CD4-positive, alpha-beta T cell (primary cell): Measurements from ENCODE around the gene UTF1. TPM values are rescaled to one million over a fixed set of nuclear protein-coding genes. Genes with fewer than 3 reads are reported as not detected.

Source experiments
- ATAC-seq: fragments of 200-7000 bp; cut with Tn5 transposase; one replicate; pipeline ENCODE4 v1.10.0; 2022; ENCODE audit warnings: mild to moderate bottlenecking; ENCODE audit not compliant: poor library complexity
- CTCF ChIA-PET: fragments of 350-600 bp; sonication (Branson Sonifier 250); formaldehyde crosslinking; loops from one replicate; lab custom pipeline; 2021; ENCODE audit warnings: antibody characterized with exemption, inconsistent platforms; lab: Charles Lee
- POLR2A ChIA-PET: fragments of 350-600 bp; sonication (Branson Sonifier 250); formaldehyde crosslinking; loops from one replicate; lab custom pipeline; 2021; ENCODE audit warnings: antibody characterized with exemption, inconsistent platforms; lab: Charles Lee
- DNase-seq, 14 experiments: peaks; one replicate each; pipeline ENCODE4 v3.0.0-alpha.2; 2013 to 2020; ENCODE audit warnings: mixed read lengths in 2 of 14
- H3K27ac ChIP-seq, 2 donors: one replicate each; pipeline versions ENCODE4 v1.5.1 to v1.7.0; 2013; ENCODE audit warnings: low read length in 2 of 2, low read depth in 1 of 2, mild to moderate bottlenecking in 1 of 2
- H3K27me3 ChIP-seq, 2 experiments: 1 replicate in 1 of 2; 2 replicates in 1 of 2; pipeline versions ENCODE4 v1.6.1 to v1.7.0; 2013; ENCODE audit warnings: low read length in 2 of 2, control low read depth in 1 of 2, mild to moderate bottlenecking in 1 of 2, moderate library complexity in 1 of 2; ENCODE audit not compliant: insufficient read depth in 2 of 2, control insufficient read depth in 1 of 2
- H3K36me3 ChIP-seq: one replicate; pipeline ENCODE4 v1.6.1; 2013; ENCODE audit warnings: low read length, control low read depth; ENCODE audit not compliant: insufficient read depth
- H3K4me1 ChIP-seq: one replicate; pipeline ENCODE4 v1.6.1; 2013; ENCODE audit warnings: low read length, control low read depth; ENCODE audit not compliant: insufficient read depth
- H3K4me3 ChIP-seq: one replicate; pipeline ENCODE4 v1.5.1; 2013; ENCODE audit warnings: mild to moderate bottlenecking, low read length, moderate library complexity
- H3K9me3 ChIP-seq, 2 experiments: 1 replicate in 1 of 2; 2 replicates in 1 of 2; pipeline versions ENCODE4 v1.6.1 to v1.7.0; 2013; ENCODE audit warnings: low read length in 2 of 2, mild to moderate bottlenecking in 2 of 2, control low read depth in 1 of 2, moderate library complexity in 1 of 2; ENCODE audit not compliant: control insufficient read depth in 1 of 2, insufficient read depth in 1 of 2
- H3K27ac Mint-ChIP-seq: one replicate; pipeline ENCODE4 v1.8.0; 2020; ENCODE audit warnings: mixed read lengths
- H3K27me3 Mint-ChIP-seq: one replicate; pipeline ENCODE4 v1.8.0; 2021; ENCODE audit warnings: mixed read lengths
- H3K36me3 Mint-ChIP-seq: one replicate; pipeline ENCODE4 v1.8.0; 2021; ENCODE audit warnings: low read depth, mixed read lengths
- H3K4me1 Mint-ChIP-seq: one replicate; pipeline ENCODE4 v1.8.0; 2021; ENCODE audit warnings: low read depth, mixed read lengths
- H3K4me3 Mint-ChIP-seq: one replicate; pipeline ENCODE4 v1.8.0; 2020; ENCODE audit warnings: mild to moderate bottlenecking, mixed read lengths
- H3K9me3 Mint-ChIP-seq: one replicate; pipeline ENCODE4 v1.8.0; 2020; ENCODE audit warnings: mixed read lengths
- CTCF ChIP-seq: fragments of 200-600 bp; IDR thresholded peaks from one replicate; pipeline ENCODE4 v1.8.0; 2022; ENCODE audit warnings: antibody characterized with exemption, mild to moderate bottlenecking
- intact Hi-C, 2 experiments: fragments of 100-400 bp; cut with DNase I in 1 of 2; cut with micrococcal nuclease in 1 of 2; formaldehyde crosslinking; loops; one replicate each; pipeline versions ENCODE4 v1.15.1 to v1.9.0; 2023 to 2025; cut with DNase I, micrococcal nuclease
- total RNA-seq, 174 experiments: library from RNA in 2 of 174; stranded (reverse) in 2 of 174; gene quantifications; one replicate each; pipeline ENCODE4 v1.2.3 and lab custom pipeline; 2021 to 2026

The UTF1 gene
- total RNA-seq, 2 experiments from 2014 or later, result not detected

DNA sequence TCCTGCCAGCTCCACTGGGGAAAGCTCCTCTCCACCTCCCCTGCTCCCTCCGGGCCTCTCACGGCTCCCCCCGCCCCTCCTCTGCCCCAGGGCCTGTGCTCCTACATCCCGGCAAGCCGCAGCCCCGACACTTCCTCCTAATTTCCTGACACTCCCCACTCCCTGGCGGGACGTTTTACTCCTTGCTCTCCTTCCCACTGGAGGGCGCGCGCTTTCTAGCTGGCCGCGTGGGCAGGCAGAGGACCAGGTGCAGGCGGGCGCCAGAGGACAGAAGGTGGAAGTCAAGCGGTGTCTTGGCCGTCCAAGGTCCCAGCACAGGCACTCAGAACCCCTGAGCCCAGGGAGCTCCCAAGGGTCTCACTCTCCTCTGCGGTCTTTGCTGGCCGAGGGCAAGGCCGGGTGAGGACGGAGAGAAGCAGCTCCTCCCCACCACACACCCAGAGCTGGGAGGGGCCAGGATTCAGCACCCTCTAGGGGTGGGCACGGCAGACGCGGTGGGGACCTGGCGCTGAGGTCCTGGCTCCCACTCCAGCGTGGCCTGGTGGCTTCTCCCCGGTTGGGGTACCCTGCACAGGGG, 27.6 kb downstream of the UTF1 start:
- no peaks in the 10 kb centered on the region for H3K9me3 ChIP-seq
- ATAC-seq (no peak), DNase-seq (peak in 3 of 14 experiments; percentile 56 to 59 (median 57))
- Mint-ChIP-seq H3K27me3 (peaks cover 5% of the 10 kb centered on the region), H3K27ac (peak overlapping the region; percentile 99), H3K9me3 (no peaks in the 10 kb centered on the region), H3K4me1 (peaks cover 47% of the 10 kb centered on the region), H3K4me3 (peak overlapping the region; percentile 30), H3K36me3 (peaks cover 7% of the 10 kb centered on the region)
- ChIA-PET CTCF (interaction anchor here (1.5 to 2.8 kb wide), 4 partner anchors 18 to 72 kb away, joined by 4 to 20 read pairs (median 11); partner anchors contain the start of gene ADAM8), POLR2A (interaction anchor here (1.0 to 2.7 kb wide), 4 partner anchors 19 to 50 kb away, joined by 3 to 20 read pairs (median 4); partner anchors contain the start of gene ADAM8)
- no peak overlapping the region for H3K4me3 ChIP-seq
- H3K27me3 ChIP-seq, result no peaks in the 10 kb centered on the region
- peaks cover 54% of the 10 kb centered on the region for H3K4me1 ChIP-seq
- peak; percentile 28 for TF ChIP-seq CTCF
- peak overlapping the region; percentile 21 to 87 for H3K27ac ChIP-seq
- H3K36me3 ChIP-seq, result peaks cover under 1% of the 10 kb centered on the region
- intact Hi-C loops, result loop anchor here in 1 of 2 experiments (5.0 kb wide), 1 partner anchor 50 kb away; the partner anchor contains the start of genes TUBGCP2 and ZNF511

DNA sequence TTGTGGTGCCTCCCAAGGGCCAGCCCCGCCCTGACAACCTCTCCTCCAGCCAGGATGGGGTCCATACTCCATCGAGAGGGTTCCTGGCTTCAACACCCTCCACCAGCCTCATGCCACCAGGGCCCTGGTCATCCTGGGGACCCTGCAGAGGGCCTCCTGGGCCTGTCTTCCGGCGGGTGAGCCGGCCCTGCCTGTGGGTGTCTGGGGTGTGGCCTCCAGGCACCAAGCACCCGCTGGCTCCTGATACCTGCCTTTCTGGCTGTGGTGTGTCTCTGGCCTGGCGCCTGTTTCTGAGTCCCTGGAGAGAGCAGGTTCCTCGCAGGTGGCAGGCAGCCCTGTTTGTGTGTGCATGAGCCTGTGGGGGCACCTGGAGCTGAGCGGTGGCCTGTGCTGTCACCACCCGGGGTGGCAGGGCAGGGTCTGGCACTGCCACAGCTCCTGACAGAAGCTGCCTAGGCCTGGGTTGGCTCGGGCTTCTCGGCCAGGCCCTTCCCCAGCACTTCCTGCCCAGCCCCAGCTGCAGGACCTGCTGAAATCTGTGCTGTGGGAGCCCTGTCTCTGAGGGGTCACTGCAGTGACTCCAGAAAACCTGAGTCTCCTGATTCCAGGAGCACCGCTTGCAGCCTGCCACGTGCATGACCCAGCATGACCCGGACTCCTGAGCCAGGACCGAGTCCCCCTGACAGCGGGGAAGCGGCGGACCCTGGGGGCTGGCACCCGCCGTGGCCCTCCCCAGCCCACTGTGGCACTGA, 28.2 kb downstream of the UTF1 start:
- Histone ChIP-seq H3K9me3 (no peaks in the 10 kb centered on the region), H3K4me3 (peak overlapping the region; percentile 34), H3K27ac (peak overlapping the region; percentile 67 to 87), H3K27me3 (no peaks in the 10 kb centered on the region), H3K4me1 (peaks cover 61% of the 10 kb centered on the region), H3K36me3 (peaks cover 7% of the 10 kb centered on the region)
- peak in 10 of 14 experiments; percentile 19 to 65 (median 46) for DNase-seq
- Mint-ChIP-seq H3K4me1 (peaks cover 54% of the 10 kb centered on the region), H3K4me3 (peak overlapping the region; percentile 15), H3K27me3 (peaks cover 5% of the 10 kb centered on the region), H3K27ac (peak overlapping the region; percentile 99), H3K36me3 (peaks cover 7% of the 10 kb centered on the region), H3K9me3 (no peaks in the 10 kb centered on the region)
- intact Hi-C loops, result loop anchor here in 1 of 2 experiments (5.0 kb wide), 1 partner anchor 49 kb away; the partner anchor contains the start of genes TUBGCP2 and ZNF511
- peak; percentile 8 for ATAC-seq
- ChIA-PET CTCF (interaction anchor here (1.4 to 2.8 kb wide), 6 partner anchors 17 to 71 kb away, joined by 4 to 20 read pairs (median 6); partner anchors contain the start of gene ADAM8), POLR2A (interaction anchor here (1.0 to 2.7 kb wide), 5 partner anchors 17 to 50 kb away, joined by 3 to 20 read pairs (median 4); partner anchors contain the start of gene ADAM8)
- TF ChIP-seq CTCF, result no peak
